CD4-positive, alpha-beta T cell treated with Interleukin-4 for 1 hour (primary cell): ENCODE results near the gene SUPT4H1.

Experiments
- DNase-seq, 2 donors: peaks; one replicate each; pipeline ENCODE4 v3.0.0-alpha.2; 2020 to 2022

Gene SUPT4H1

GRCh38 chr17:58338841-58339754 lies 12.9 kb downstream of the SUPT4H1 start:
- peak in 1 of 2 donors; percentile 64 for DNase-seq

GRCh38 chr17:58338454-58338840 lies 13.6 kb downstream of the SUPT4H1 start:
- no peak for DNase-seq

DNA sequence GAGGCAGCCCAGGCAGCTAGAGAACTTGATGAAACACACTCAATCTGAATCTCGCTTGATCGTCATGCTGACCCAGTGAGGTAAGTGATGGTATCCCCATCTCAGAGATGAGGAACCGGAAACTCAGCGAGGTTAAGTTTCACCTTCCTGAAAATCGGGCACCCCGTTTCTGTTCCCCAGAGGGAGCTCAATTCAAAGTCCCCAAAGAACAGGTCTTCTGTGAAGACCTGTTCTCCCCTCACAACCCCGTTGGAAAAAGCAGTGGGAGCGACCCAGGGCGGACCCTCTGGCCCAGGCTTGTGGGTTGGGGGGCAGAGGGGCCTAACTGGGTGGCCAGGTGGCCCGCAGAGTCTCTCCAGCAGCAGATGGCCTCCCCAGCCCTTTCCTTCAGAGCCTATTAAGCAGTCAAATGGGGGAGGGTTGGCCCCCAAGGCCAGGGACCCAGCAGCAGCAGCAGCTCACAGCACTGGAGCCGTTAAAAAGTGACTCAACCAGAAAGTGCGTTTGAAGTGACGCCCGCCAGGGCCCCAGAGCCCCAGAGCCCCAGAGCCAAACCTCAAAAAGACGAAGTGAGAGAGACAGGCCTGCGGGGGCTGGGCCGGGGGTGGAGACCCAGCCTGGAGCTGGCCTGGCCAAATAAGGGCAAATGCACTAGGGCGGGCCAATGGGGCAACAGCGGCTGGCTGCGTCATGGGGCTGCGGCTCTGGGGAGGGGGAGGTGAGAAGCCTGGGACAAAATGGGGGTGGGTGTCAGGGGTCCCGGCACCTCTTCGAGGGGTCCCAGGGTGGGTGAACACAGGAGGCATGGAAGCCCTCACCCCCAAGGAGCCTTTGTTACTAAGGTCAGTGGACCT lies 14.2 kb downstream of the SUPT4H1 start:
- DNase-seq, result peak; percentile 93 to 95

DNA sequence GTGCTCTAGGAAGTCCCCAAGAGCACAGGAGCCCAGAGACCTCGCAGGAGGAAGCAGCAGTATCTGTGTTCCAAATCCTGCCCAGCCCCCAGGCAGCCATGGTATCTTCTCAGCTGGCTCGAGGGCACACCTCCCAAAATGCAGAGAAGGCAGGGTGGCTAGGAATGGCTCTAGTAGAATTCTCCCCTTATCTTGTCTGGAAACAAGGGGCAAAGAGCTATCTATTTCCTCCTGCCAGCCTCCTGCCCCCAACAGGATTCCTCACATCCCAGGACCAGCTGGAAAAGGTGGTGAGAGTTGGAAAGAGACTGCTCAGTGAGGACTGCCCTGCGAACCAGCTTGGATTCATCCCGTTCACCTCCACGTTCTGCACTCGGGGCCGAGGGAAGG lies 14.8 kb downstream of the SUPT4H1 start:
- DNase-seq, result peak; percentile 70 to 72

- DNase-seq, result no peak
Measured at GRCh38 chr17:58336456-58337209, 15.4 kb downstream of the SUPT4H1 start.

DNA sequence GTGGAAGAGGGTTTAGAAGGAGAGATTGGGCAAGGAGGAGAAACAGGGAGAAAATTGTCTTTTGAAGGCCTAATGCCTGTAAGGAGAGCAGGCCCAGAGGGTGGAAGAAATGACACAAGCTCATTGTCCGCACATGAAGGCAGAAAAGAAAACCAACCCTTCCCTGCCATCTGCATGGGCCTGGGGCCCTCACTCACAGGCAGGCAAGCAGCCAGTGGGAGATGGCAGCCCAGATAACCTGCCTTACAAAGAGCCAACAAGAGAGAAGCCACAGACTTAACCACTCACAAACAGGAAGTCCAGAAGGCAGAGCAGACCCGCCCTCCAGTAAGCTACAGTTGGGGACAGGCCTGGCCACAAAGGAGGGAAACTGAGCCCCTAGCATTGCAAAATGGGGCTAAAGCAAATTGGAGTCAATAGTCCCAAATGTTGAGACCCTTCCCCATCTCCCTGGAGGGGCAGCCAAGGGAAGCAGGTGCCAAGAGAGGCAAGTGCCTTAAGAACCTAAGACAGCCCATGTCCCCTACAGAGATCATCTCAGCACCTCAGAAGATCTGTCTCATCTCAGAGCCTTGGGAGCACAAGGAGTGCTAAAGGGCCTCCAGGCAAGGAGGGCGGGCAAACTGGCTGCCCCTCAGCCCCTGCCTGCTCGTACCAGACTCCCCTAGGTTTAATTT lies 16.1 kb downstream of the SUPT4H1 start:
- DNase-seq, result peak; percentile 77 to 83

GRCh38 chr17:58335061-58335731 lies 16.8 kb downstream of the SUPT4H1 start:
- no peak for DNase-seq

GRCh38 chr17:58334661-58335060 lies 17.3 kb downstream of the SUPT4H1 start:
- DNase-seq, result no peak

DNA sequence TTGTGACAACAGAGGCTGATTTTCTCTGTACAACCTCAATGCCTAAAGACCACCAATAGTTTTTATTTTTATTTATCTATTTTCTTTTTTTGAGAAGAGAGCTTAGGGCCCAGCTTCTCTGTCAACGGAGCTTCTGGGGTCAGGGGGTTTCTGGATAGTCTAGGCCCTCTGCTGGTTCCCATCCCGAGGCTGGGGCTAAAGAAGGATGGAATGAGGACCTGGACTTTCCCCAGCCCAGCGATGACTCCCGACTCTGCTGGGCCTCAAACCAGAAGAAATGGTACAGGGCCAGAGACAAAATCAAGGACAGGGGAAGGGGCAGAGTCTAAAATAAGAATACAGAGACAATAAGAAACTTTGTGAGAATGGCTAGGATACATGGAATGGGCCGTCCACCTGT lies 17.7 kb downstream of the SUPT4H1 start:
- no peak for DNase-seq

DNA sequence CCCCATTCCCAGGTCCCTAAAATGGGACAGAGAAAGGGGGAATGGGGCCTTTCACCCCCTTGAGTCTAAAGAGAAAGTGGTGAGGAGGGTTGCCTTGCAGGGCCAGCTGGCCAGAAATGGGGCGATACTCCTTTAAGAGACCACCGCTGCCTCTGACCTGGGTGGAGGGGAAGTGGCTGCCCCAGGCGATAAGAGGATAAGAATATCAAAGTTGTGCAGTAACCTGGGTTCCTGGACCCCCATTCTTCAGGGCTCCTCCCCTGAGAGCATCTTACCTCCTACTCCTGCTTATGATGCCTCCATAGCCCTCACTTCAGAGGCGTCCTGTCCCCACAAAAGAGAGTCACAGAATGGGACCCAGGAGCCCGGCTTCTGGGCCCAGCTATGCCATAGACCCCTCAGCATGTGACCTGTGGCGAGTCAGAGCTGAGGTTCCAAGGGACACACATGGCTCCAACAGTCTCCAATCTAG lies 18.2 kb downstream of the SUPT4H1 start:
- no peak for DNase-seq

- peak in 1 of 2 donors; percentile 47 for DNase-seq
Measured at GRCh38 chr17:58332778-58333735, 18.9 kb downstream of the SUPT4H1 start.

GRCh38 chr17:58331815-58332777 lies 19.9 kb downstream of the SUPT4H1 start:
- DNase-seq, result peak; percentile 91 to 93

DNA sequence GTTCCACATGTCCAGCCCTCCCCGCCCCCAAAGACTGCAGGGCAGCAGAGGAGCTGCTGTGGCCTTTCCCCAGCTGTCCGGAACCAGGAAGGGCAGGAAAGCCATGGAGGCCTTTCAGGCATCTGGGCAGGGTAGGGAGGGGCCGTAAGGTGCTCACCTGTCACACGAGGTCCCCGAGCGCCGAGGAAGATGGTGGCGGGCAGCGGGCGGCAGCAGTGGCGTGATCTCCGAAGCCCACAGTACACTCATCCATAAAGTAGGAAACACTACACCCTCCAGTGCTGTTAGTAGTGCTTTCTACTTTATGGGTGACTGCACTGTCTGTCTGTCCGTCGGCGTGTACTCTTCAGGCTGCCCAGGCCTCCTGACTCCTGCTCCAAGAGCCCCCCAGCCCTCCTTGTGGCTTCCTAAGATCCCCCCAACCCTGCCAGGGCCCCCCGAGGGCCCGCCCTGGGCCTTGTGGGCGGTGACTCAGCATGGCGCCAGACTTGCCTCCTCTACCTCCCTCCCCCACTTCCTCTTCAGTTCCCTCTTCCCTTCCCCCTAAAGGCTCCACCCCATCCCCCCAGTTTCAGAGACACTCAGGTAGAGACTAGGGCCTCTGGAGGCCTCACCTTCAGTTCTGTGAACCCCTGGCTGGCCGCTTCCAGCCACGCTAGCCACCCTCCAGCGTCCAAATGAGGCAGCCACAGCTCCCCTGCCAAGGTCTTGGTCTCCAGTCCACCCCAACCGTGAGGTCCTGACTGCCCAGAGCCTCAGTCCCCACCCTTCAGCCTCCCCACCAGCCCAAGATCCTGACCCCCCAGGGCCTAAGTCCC lies 20.8 kb downstream of the SUPT4H1 start:
- DNase-seq, result peak; percentile 80 to 82

DNA sequence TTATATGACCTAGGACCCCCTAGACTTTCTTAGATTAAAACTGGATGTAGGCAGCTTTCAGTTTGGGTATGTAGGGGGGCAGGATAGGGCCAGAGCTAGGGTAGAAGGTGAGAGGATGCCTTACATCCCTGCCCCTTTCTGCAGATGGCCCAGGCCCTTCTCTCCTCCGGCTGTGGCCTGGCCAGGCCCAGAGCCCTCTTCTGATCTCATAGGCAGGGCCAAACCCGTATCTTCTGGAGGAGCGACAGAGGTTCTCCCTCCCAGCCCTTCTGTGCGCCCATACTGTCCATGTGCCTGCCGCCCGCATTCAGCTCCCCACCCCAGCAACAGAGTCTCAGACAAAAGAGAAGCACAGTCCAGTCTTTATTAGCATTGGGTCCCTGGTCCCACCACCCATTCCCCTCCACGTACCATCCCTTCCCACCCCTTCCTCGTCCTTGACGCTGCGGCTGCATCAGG lies 21.4 kb downstream of the SUPT4H1 start:
- no peak for DNase-seq

DNA sequence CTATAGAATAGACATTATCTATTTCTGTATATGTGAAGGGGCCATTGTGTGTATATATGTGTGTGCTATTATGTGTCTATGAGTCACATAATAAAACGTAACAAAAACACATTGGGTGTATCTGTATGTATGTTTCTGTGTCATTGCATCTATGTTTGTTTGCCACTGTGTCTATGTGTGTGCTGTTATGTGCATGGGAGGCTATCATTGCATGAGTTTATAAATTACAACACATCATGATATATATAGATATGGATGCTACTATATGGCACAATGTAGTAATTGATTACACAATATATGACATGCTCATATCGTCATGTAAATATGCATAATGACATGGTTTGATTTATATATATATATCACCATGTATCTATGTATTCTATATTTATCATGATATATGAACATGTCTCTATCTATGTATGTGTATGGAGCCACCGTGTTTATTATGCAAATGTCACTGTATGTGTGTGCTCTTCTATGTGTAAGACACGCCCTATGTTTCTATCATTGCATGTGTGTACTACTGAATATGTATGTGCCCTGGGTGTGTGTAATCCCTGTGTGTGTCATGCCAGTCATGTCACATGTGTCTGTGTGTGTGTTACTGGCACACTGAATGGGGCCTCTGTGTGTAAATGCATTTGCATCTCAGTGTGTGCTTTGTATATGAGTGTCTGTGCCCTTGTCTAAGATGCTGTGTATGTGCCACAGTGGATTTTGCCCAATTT lies 22.0 kb downstream of the SUPT4H1 start:
- DNase-seq, result peak; percentile 65 to 70

DNA sequence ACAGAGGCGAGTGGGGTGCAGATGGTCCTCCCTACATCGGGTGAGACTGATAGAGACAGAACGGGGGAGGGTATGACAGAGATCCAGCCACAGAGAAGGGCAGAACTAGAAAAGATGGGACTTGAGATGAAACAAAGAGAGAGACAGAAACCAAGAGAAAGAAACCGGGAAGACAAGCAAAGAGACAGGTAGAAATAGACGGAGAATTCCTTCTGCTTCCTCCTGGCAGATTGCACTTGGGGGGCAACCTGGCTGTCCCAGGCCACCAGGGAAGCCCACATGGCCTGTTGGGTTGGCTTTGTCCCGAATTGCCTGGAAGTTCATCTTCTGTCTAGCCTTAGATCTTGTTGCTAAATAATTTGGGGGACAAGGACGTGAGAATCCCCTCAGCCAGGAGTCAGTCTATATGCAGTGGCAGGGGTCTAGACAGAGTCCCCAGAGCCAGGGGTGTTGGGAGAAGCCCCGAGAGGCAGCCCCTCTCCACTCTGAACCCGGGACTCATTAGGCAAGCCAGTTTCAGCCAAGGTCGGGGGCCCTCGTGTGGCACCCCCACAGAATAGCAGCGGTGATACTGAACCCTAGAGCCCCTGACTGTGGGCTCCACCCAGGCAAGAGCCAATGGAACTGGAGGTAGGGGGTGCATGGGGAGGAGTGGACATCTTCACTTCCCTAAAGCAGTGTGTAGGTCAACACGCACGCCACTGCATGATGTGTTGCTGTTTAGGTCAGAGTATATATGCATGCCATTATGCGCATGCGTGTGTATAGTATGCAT lies 22.8 kb downstream of the SUPT4H1 start:
- peak; percentile 84 to 89 for DNase-seq
